H9 (cell line): ENCODE results near the gene FNDC3B. TPM values are rescaled to one million over a fixed set of nuclear protein-coding genes. Genes with fewer than 3 reads are reported as not detected.
A peak's percentile ranks its signal among the peaks of the same experiment; 100 is the strongest.

Experiments used
- DNase-seq: peaks from one replicate; pipeline ENCODE4 v3.0.0-alpha.2; 2017
- H2AFZ ChIP-seq: one replicate; pipeline ENCODE4 v1.6.1; 2013; ENCODE audit warnings: mild to moderate bottlenecking, low read length, control low read depth, moderate library complexity
- H2AK5ac ChIP-seq: 2 replicates; pipeline ENCODE4 v1.6.1; 2013; ENCODE audit warnings: low read length, control low read depth, mixed read lengths; ENCODE audit not compliant: insufficient read length
- H2BK120ac ChIP-seq: one replicate; pipeline ENCODE4 v1.6.1; 2013; ENCODE audit warnings: low read depth, mild to moderate bottlenecking, low read length, control low read depth, inconsistent platforms; ENCODE audit not compliant: poor library complexity, severe bottlenecking
- H2BK12ac ChIP-seq: 2 replicates; pipeline ENCODE4 v1.6.1; 2013; ENCODE audit warnings: low read length, control low read depth, mixed read lengths, low read depth; ENCODE audit not compliant: insufficient read length
- H2BK15ac ChIP-seq: 2 replicates; pipeline ENCODE4 v1.6.1; 2013; ENCODE audit warnings: low read depth, low read length, control low read depth
- H2BK20ac ChIP-seq: one replicate; pipeline ENCODE4 v1.6.1; 2013; ENCODE audit warnings: low read depth, mild to moderate bottlenecking, low read length, control low read depth, inconsistent platforms; ENCODE audit not compliant: poor library complexity, severe bottlenecking
- H2BK5ac ChIP-seq: 2 replicates; pipeline ENCODE4 v1.6.1; 2013; ENCODE audit warnings: low read length, control low read depth, mixed read lengths; ENCODE audit not compliant: insufficient read length
- H3K14ac ChIP-seq: 2 replicates; pipeline ENCODE4 v1.6.1; 2013; ENCODE audit warnings: low read length, control low read depth; ENCODE audit not compliant: insufficient read depth
- H3K18ac ChIP-seq: 2 replicates; pipeline ENCODE4 v1.6.1; 2013; ENCODE audit warnings: low read depth, mild to moderate bottlenecking, mixed read lengths, low read length, control low read depth; ENCODE audit not compliant: insufficient read length
- H3K23ac ChIP-seq: 2 replicates; pipeline ENCODE4 v1.6.1; 2013; ENCODE audit warnings: low read length, control low read depth, mixed read lengths, low read depth; ENCODE audit not compliant: insufficient read length
- H3K23me2 ChIP-seq: 2 replicates; pipeline ENCODE4 v1.6.1; 2013; ENCODE audit warnings: low read depth, mild to moderate bottlenecking, mixed read lengths, low read length, control low read depth; ENCODE audit not compliant: insufficient read length, poor library complexity, severe bottlenecking
- H3K27ac ChIP-seq: 2 replicates; pipeline ENCODE4 v1.5.1; 2013; ENCODE audit warnings: low read length, control low read depth, mixed read lengths, low read depth; ENCODE audit not compliant: insufficient read length
- H3K27me3 ChIP-seq: 2 replicates; pipeline ENCODE4 v1.6.1; 2013; ENCODE audit warnings: low read length, control low read depth, inconsistent platforms; ENCODE audit not compliant: insufficient read depth
- H3K4ac ChIP-seq: 2 replicates; pipeline ENCODE4 v1.6.1; 2013; ENCODE audit warnings: low read depth, mild to moderate bottlenecking, control low read depth, inconsistent platforms, low read length, moderate library complexity
- H3K4me1 ChIP-seq: 2 replicates; pipeline ENCODE4 v1.6.1; 2013; ENCODE audit warnings: low read length, control low read depth, inconsistent platforms; ENCODE audit not compliant: insufficient read depth
- H3K4me2 ChIP-seq: 2 replicates; pipeline ENCODE4 v1.6.1; 2013; ENCODE audit warnings: low read length, control low read depth, mixed read lengths; ENCODE audit not compliant: insufficient read length, insufficient read depth
- H3K56ac ChIP-seq: 2 replicates; pipeline ENCODE4 v1.6.1; 2013; ENCODE audit warnings: low read depth, mild to moderate bottlenecking, mixed read lengths, low read length, control low read depth; ENCODE audit not compliant: insufficient read length
- H3K79me1 ChIP-seq: 2 replicates; pipeline ENCODE4 v1.6.1; 2013; ENCODE audit warnings: low read depth, mild to moderate bottlenecking, moderate library complexity, low read length, control low read depth, inconsistent platforms; ENCODE audit not compliant: insufficient read depth, poor library complexity, severe bottlenecking
- H3K79me2 ChIP-seq: 2 replicates; pipeline ENCODE4 v1.6.1; 2013; ENCODE audit warnings: low read length, control low read depth, inconsistent platforms; ENCODE audit not compliant: insufficient read depth
- H3K9ac ChIP-seq: 2 replicates; pipeline ENCODE4 v1.6.1; 2013; ENCODE audit warnings: low read length, control low read depth, mixed read lengths; ENCODE audit not compliant: insufficient read length; ENCODE audit errors: extremely low read depth
- H3K9me3 ChIP-seq: one replicate; pipeline ENCODE4 v1.6.1; 2013; ENCODE audit warnings: low read depth, low read length, inconsistent platforms; ENCODE audit not compliant: control insufficient read depth
- H3T11ph ChIP-seq: one replicate; pipeline ENCODE4 v1.6.1; 2013; ENCODE audit warnings: mild to moderate bottlenecking, low read length, control low read depth, inconsistent platforms
- H4K20me1 ChIP-seq: one replicate; pipeline ENCODE4 v1.6.1; 2013; ENCODE audit not compliant: control insufficient read depth, insufficient read length, insufficient read depth
- H4K5ac ChIP-seq: 2 replicates; pipeline ENCODE4 v1.6.1; 2013; ENCODE audit warnings: low read depth, mild to moderate bottlenecking, mixed read lengths, low read length, control low read depth; ENCODE audit not compliant: insufficient read length
- H4K8ac ChIP-seq: replicated peaks from 2 replicates; pipeline ENCODE4 v1.6.1; 2013; ENCODE audit warnings: low read length, control low read depth, mixed read lengths, low read depth; ENCODE audit not compliant: insufficient read length
- H4K91ac ChIP-seq: 2 replicates; pipeline ENCODE4 v1.6.1; 2013; ENCODE audit warnings: low read depth, mild to moderate bottlenecking, moderate library complexity, mixed read lengths, low read length, control low read depth; ENCODE audit not compliant: insufficient read length
- H3K27ac Mint-ChIP-seq, 3 experiments: 2 replicates in 2 of 3; 3 replicates in 1 of 3; pipeline ENCODE4 v1.8.0; 2020 to 2021; ENCODE audit warnings: mixed read lengths in 3 of 3, mild to moderate bottlenecking in 1 of 3, moderate library complexity in 1 of 3
- H3K27me3 Mint-ChIP-seq: 2 replicates; pipeline ENCODE4 v1.8.0; 2021; ENCODE audit warnings: low read depth, mild to moderate bottlenecking, moderate library complexity, mixed read lengths
- H3K36me3 Mint-ChIP-seq, 3 experiments: 2 replicates in 2 of 3; 3 replicates in 1 of 3; pipeline ENCODE4 v1.8.0; 2020 to 2021; ENCODE audit warnings: low read depth in 3 of 3, mixed read lengths in 3 of 3; ENCODE audit not compliant: insufficient read depth in 1 of 3
- H3K4me1 Mint-ChIP-seq, 2 experiments: 2 replicates each; pipeline ENCODE4 v1.8.0; 2020; ENCODE audit warnings: mixed read lengths in 2 of 2
- H3K4me3 Mint-ChIP-seq, 2 experiments: 2 replicates in 1 of 2; 3 replicates in 1 of 2; pipeline ENCODE4 v1.8.0; 2020 to 2021; ENCODE audit warnings: mild to moderate bottlenecking in 2 of 2, mixed read lengths in 2 of 2, moderate library complexity in 1 of 2
- H3K9me3 Mint-ChIP-seq, 2 experiments: 2 replicates in 1 of 2; 3 replicates in 1 of 2; pipeline ENCODE4 v1.8.0; 2020; ENCODE audit warnings: mild to moderate bottlenecking in 2 of 2, mixed read lengths in 2 of 2, moderate library complexity in 1 of 2
- WGBS: extraction: QIAGEN DNeasy Blood & Tissue Kit; methylation state at CpG from one replicate; pipeline ENCODE4 v1.1.7; 2013; ENCODE audit warnings: missing lambda C conversion rate, low lambda C conversion rate, mixed read lengths; ENCODE audit not compliant: insufficient read length; ENCODE audit errors: extremely low coverage; 5-methylcytosine and 5-hydroxymethylcytosine counted together
- total RNA-seq: library from RNA; stranded (reverse); gene quantifications from 2 replicates; pipeline ENCODE4 v1.2.1, GENCODE V29; 2021
- TF ChIP-seq, protein P1 (sequence below): fragments of 200-600 bp; sonication (generic); conservative IDR thresholded peaks from 3 replicates; pipeline ENCODE4 v1.8.0; 2021; ENCODE audit warnings: antibody characterized with exemption, mild to moderate bottlenecking

Gene FNDC3B
- total RNA-seq, 1 experiment from 2014 or later, result 43.8 TPM

DNA sequence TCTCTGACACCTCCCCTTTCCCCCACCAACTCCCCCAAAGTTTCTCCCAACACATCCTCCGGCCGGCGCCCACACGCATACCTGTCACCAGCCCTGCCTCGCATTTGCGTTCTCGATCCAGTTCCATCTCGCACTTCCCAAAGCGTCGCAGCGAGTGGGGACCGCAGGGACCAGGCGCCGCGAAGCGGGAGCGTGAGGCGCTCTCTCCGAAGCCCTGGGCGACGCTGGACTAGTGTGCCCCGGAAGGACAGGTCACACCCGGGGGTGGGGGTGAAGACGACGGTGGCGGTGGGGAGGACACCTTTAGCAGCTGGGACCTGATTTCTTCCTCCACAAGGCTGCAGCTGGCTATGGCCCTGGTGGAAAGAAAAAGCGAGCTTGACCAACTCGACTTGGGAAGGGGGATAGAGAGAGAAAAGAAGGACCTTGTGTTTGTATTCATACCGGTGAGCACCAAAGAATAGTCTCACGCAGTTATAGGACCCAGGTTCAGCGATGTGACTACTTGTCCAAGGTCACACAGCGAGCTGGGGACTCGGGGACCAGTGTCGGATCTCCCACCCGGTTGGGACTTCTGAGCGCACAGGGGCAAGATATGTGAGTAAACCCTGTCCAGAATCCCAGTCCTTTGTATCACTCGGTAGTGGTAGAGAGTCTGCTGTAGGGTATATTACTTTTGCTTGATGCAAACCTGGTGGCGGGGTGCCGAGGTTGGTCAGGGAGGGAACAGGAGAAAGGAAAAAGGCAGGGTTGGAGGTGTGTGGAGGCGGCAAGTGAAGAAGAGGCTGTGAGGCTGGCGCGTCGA, 409.5 kb downstream of the FNDC3B start:
- Histone ChIP-seq H3K23ac (no peak overlapping the region), H4K8ac (no peak overlapping the region), H4K20me1 (peaks cover 4% of the 10 kb centered on the region), H3K27me3 (peaks cover 35% of the 10 kb centered on the region), H3K18ac (no peak overlapping the region), H3K27ac (no peak overlapping the region), H3K9me3 (no peaks in the 10 kb centered on the region), H2BK120ac (no peak overlapping the region), H3K14ac (no peak overlapping the region), H2AFZ (no peak overlapping the region), H3K79me1 (no peaks in the 10 kb centered on the region), H3K4ac (no peak overlapping the region), H2AK5ac (no peak overlapping the region), H3K79me2 (no peaks in the 10 kb centered on the region), H3K4me2 (peak overlapping the region; percentile 45), H2BK12ac (no peak overlapping the region), H3T11ph (no peak overlapping the region), H3K56ac (no peak overlapping the region), H3K9ac (no peak overlapping the region), H3K4me1 (no peaks in the 10 kb centered on the region), H2BK5ac (no peak overlapping the region), H4K91ac (no peak overlapping the region), H3K23me2 (peaks cover 7% of the 10 kb centered on the region), H4K5ac (no peak overlapping the region), H2BK15ac (no peak overlapping the region), H2BK20ac (no peak overlapping the region)
- Mint-ChIP-seq H3K9me3 (peaks cover 3 to 7% of the 10 kb centered on the region in 2 experiments), H3K4me1 (peaks cover 22 to 30% of the 10 kb centered on the region in 2 experiments), H3K36me3 (peaks cover 0 to 2% (median 0%) of the 10 kb centered on the region in 3 experiments; a peak in 2 of 7 replicates), H3K27ac (no peak overlapping the region), H3K27me3 (peaks cover 77% of the 10 kb centered on the region), H3K4me3 (peak overlapping the region; percentile 51 to 74)
- peak; percentile 30 for DNase-seq
- no CpG with 5 or more reads among the region's 43 CpGs for WGBS
- TF ChIP-seq, protein P1, sequence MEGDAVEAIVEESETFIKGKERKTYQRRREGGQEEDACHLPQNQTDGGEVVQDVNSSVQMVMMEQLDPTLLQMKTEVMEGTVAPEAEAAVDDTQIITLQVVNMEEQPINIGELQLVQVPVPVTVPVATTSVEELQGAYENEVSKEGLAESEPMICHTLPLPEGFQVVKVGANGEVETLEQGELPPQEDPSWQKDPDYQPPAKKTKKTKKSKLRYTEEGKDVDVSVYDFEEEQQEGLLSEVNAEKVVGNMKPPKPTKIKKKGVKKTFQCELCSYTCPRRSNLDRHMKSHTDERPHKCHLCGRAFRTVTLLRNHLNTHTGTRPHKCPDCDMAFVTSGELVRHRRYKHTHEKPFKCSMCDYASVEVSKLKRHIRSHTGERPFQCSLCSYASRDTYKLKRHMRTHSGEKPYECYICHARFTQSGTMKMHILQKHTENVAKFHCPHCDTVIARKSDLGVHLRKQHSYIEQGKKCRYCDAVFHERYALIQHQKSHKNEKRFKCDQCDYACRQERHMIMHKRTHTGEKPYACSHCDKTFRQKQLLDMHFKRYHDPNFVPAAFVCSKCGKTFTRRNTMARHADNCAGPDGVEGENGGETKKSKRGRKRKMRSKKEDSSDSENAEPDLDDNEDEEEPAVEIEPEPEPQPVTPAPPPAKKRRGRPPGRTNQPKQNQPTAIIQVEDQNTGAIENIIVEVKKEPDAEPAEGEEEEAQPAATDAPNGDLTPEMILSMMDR, result no peak
